Measurements from ENCODE around the gene OTOF.

The OTOF gene

DNA sequence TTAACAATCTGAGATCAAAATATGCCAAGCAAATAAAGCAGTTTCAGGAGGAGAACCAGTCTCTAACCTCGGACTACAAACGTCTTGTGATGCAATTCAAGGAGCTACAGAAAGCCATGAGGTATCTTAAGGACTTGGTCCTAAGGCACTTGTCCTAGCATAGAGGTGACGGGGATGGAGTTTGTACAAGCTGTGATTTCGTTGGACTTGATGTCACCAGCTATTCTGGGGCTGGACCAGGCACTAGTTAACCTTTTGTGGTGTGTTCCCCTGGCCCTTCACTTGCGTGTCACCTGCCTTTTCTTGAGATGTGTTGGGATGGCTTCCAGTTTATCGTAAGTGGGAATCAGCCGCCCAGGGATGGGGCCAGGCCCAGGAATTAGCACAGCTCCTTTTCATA, 33.7 kb downstream of the OTOF start:
- DNase-seq: no peak

DNA sequence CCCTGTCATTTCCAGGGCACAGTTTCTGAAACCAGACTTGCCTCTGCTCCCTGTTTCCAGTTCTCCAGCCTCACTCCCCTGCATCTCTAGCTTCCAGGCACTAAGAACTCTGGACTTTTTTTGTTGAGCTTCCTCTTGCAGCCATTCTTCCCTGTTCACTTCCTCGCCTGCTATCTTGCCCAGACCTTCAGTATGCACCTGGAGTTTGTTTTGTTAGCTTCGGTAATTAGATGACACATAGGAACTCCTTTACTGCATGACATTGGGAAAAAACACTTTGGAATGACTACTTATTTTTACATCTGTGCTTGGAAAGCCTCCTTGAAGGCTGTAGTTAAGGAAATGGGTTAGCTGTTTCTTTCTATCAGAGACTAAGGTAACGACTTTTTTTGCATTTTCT, 35.2 kb downstream of the OTOF start:
- DNase-seq: no peak

DNA sequence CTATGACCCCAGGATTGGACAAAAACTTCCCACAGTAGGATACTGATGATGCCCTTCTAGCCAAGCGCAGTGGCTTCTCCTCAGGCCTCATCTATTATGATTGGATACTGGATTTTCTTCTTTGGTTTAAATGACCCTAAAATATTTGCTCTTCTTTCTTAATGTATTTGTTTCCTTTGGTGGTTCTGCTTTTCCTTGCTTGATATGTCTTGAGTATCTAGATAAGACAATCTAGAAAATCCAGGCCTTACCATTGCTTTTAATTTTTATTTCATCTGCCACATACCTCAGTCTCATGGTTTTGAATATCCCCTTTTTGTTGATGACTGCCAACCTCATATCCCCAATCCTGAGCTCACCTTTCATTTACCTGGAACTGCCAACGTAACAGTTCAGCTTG, 35.6 kb downstream of the OTOF start:
- no peak for DNase-seq

DNA sequence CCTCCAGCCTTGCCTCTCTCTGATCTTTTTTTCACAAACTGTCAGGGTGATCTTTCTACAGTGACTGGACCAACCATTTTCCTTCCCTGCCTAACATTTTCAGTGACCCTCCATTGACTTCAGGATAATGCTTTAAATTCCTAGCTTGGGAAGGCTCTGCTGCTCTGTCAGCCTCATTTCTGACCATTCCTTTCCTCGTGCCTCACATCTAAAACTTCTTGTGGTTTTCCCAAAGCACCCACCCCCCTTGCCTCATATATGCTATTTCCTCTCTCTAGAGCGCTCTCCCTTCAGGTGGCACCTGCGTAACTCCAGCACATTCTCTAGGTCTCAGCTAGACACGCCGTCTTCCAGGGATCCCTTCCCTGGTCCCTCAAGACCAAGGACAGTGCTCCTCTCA, 39.0 kb downstream of the OTOF start:
- no peak for DNase-seq

DNA sequence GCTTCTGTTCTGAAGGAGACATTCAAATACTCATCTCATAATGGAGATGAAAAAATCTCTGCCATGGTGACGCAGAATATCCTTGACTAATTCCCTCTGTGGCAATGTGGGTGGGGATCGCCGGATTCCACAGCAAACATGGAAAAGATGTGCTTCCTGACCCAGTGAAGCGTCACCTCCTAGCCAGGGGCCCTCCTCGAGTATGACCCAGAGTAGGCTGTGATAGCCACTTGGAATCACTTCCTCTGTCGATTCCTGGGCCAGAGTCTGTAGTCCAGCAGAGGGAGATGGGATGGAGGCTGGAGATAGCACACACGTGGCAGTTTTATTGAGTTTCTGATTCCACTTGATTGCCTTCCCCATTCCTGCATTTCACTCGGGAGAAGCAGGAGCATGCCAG, 39.4 kb downstream of the OTOF start:
- DNase-seq: no peak

DNA sequence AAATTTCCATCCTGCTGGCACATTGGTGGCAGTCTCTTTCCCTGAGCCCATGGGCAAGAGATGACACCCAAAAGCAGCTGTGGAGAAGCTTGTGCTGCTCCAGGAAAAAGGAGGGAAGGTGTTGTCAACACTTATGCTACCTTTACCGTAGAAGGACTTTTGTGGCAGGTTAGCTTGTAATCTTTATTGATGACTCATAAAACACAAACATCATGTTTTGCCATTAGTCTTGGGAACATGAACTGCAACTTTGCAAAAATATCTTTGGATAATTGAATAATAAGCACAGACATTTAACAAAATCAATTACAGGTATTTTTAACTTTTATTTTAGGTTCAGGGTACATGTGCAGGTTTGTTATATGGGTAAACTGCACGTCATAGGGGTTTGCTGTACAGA, 42.8 kb downstream of the OTOF start:
- DNase-seq: no peak

DNA sequence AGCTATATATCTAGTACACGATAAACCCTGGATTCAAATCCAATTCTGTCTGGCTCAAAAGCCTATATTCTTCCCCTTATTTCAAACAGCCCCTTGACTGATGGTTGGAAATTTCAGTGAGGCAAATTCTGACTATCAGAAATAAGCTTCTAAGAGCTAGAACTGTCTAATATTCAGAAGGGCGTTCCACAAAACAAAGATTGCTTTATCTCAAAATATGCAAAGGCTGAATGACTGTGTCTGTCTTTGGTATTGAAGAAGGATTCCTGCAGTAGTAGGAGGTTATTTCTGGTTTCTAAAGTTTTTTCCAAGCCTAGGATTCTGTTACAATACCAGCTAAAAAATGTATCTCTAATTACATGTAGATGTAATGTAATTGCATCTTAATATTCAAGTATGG, 45.1 kb downstream of the OTOF start:
- DNase-seq: no peak

DNA sequence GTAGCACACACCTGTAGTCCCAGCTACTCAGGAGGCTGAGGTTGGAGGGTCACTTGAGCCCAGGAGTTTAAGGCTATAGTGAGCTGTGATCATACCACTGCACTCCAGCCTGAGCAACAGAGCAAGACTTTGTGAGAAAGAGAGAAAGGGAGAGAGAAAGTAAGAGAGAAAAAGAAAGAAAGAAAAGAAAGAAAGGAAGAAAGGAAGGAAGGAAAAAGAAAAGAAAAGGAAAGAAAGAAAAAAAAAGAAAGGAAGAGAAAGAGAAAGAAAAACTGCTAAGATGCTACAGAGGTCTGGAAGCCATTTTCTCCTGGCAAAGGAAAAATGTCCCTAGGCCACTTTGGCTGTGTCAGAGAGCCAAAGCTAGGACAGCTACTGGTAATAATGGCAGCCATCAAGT, 45.6 kb downstream of the OTOF start:
- DNase-seq: no peak

DNA sequence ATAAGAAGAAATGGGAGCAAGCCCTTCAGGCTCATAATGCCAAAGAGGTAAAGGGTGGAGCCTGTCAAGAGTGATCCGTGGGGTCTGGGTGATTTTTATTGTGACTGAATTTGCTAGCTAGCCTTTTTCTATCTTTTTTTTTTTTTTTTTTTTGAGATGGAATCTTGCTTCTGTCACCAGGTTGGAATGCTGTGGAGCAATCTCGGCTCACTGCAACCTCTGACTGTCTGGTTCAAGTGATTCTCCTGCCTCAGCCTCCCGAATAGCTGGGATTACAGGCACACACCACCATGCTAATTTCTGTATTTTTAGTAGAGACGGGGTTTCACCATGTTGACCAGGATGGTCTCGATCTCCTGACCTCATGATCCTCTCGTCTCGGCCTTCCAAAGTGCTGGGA, 47.1 kb downstream of the OTOF start:
- DNase-seq: no peak

DNA sequence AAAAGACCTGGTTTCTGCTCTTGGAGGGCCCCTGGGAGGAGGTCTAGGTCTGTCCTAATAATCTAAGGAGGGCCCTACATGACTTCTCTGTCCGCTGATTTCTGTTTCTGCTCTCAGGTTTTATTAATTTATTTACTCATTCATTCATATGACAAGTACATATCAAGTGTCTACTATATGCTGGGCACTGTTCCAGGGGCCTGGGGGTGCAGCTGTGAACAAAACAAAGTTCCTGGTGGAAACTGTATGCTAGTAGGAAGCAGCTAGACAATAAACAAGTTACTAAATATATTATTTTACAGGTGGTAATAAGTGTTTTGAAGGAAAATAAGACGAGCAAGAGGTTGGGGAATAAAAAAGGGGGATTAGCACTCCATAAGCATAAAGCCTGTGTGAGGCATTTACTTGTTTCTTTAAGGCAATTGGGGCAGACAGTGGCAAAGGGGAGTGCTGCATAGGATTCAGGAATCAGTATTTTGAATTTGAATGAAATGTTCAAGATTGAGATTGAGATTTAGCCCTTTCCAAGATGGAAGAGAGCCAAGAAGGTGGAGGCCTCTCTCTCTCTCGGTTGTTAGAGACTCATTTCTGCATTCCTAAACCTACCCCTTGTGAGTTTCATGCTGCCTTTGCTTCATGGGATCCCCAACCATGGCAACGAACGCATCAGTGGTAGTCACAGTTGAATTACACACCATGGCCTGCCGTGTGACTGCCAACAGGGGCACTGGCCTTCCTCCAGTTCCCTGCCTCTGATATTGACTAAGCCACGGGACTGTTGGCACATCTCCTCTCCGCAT, 47.9 kb downstream of the OTOF start:
- no peak for DNase-seq

DNA sequence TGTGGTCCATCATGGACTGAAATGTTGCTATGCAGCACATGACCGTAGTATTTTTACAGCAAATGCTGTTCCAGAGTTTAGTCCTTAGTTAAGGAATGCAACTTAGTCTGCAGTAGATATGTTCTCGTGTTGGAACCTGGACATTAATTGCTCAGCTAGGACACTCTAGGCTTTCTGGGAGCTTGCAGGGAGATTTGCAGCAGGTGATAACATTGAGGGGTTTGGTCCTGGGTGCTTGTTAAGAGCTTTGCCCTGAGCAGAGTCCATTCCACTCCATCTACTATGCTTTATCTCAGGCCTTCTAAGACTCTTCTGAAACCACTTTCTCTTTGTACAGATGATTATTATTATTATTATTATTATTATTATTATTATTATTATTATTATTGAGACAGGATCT, 49.1 kb downstream of the OTOF start:
- no peak for DNase-seq

DNA sequence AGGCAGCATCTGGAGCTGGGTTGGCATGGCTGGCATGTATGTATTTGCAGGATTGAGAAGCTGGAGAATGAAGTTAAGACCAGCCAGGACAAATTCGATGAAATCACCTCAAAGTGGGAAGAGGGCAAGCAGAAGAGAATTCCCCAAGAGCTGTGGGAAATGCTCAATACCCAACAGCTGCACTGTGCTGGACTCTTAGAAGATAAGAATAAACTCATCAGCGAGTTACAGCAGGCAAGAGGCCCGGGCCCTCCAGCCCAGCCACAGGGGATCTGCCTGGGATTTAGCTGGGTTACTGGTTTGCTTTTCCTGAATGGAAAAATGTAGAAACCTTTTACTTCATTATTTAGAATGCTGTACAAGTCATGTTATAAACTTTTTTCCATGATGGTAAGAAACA, 53.7 kb downstream of the OTOF start:
- DNase-seq: no peak

DNA sequence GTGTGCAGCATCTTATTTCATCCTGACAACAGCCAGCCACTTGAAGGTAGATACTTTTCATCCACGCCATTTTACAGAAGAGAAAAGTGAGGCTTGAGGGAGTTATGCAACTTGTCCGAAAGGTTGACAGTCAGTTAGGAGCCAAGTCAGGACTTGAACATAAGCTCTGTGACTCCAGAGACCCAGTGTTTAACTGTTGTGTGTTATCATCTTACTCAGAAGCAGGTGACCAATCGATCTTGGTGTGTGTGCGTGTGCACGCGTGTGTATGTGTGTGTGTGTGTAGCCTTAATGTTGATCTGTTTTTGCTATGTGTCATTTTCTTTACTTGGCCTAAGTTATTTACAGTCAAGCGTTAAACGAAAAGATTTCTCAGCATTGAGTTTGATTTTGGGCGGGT, 54.2 kb downstream of the OTOF start:
- no peak for DNase-seq

DNA sequence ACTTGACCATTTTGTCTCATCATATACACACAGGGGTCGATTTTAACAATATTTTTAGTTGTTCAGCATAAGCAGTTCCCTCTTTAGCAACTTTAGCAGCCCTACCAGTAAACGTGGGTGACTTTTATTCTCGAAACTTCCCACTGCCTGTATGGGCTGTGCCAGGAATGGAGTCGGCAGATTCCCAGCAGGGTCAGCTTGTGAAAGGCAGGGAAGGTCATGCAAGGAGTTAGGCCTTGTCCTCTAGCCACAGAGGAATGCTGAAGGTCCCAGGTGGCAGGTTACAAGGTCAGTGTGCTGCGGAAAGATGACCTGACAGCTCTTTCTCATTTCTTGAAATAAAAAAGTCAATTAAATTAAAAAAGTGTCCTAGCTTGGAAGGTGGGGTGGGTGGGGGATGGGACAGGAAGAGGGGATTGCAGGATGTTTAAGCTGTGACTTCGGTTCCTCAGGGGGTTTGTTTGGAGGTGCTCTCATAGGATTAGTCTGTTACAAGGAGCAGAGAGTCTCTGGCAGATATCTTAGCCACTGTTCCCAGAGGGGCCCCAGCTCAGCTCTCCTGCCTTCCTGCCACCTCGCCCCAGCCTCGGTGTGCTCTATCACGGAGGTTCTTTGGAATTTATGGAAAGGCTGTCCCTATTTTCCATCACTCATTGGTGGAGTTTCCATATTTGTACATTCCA, 54.8 kb downstream of the OTOF start:
- no peak for DNase-seq

DNA sequence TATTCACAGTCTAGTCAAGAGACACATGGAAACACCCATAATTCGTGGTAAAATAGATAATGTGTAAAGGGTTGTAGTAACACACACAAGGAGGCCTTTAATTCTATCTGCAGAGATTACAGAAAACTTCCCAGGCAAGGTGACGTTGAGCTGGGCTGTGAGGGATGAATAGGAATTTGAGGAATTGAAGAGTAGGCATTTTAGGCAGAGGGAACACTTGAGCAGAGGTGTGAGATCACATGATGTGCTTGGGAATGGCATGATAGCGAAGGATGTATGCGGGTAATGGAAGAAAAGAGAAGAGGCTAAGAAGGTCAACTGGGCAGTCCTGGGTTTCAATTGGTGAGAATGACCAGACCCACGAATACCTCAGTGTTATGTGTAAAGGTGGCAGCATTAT, 56.0 kb downstream of the OTOF start:
- DNase-seq: no peak

DNA sequence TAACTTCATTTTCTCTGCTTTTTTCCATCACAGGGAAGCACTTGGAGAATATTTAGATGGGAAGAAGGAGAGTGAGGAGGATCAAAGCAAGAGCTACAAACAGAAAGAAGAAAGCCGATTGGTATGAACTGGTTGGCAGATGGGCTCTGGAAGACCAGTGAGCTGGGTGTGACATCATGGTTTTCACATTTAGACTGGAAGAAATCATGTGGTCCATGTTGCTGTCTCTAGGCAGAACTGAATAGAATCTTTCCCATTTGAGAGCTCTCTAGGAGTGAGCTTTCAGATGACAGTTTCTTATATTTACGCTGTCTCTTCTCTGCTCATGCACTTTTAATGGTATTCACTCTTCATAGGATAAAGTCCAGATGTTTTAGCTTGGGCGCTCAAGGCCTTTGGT, 63.6 kb downstream of the OTOF start:
- no peak for DNase-seq

DNA sequence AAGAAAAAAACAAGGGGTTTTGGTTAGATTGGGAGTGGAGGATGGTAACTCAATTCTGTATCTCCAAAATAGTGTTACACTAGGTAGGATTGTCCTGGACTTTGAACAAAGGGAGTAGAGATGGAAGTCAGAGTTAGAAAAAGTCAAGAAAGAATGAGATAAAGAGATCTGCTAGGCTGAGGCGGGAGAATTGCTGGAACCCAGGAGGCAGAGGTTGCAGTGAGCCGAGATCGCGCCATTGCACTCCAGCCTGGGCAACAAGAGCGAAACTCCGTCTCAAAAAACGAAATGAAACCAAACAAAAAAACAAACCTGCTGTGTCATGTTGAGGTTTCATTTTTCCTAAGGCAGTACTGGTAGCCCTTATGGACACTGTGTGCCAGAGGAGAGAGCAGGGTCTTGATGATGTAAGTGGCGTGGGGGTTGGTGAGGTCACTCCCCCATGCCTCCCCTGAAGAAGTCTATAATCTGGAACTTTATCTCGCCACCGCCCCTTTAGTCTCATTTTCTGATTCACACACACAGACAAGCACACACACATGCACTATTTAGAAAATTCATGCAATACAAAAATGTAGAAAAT, 65.7 kb downstream of the OTOF start:
- DNase-seq: no peak

DNA sequence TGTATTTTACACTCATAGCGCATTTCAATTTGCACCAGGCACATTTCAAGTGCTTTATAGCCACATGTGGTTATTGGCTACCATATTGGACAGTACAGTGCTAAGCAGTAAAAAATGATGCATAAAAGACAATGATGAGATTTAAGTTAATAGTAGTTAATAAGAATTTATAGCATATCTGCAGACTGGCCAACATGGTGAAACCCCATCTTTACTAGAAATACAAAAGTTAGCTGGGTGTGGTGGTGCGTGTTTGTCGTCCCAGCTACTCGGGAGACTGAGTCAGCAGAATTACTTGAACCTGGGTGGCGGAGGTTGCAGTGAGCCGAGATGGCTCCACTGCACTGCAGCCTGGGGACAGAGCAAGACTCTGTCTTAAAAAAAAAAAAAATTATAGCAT, 66.5 kb downstream of the OTOF start:
- DNase-seq: no peak

DNA sequence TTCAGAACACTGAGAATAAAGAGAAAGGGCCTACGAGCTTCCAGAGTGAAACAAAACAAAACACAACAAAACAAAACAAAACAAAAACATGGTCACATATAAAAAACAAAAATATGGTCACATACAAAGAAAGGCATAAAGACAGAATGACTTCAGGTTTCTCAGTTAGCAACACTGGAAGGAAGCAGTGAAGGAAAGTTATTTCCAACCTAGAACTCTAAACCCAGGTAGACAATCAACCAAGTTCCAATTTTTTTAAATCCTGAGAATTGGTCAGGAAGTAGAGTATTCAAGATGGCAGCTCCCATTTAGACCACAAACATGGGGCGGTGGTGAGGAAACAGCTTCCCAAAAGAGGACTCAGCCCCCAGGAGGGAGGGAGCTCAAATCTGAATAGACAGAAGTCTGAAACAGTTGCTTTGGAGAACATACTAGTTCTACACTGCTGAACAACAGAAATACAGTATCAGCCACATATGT, 67.1 kb downstream of the OTOF start:
- no peak for DNase-seq

DNA sequence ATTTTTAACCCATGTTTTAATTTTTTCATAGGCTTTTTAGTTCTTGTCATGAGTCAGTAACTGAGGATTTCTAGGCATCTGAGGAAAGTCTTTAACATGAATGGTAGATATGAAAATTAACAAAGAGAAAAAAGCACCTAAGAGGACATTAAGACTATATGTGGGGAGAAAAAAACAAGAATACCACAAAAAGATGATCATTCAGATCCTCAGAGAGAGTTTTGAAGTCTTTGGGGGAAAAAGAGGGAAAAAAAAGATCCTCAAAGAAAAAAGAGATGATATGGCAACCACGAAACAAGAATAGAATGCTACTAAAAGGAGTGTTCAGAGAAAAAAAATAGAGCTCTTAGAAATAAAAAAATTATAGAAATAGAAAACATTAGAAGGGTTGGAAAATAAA, 68.1 kb downstream of the OTOF start:
- DNase-seq: no peak

DNA sequence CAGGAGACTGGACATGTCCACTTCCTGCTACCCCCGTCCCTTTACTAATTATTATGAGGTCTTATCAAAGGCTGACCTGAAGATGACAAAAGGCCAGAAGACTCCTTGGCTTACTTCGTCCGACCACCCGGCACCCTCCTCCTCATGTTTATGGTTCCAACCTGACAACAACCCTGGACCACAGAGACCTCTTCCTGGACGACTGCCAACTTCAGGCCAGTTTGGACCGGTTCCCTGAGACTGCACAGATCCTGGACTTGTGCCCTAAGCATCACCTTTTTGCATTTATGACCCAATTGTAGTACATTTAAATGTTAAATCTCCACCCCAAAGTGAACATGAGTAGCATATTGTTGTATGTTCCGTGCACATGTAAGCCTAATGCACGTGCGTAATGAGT, 70.4 kb downstream of the OTOF start:
- DNase-seq: no peak
